SH-SY5Y (cell line): ENCODE results near the gene LRCH1.

Source experiments
- GATA2 ChIP-seq: IDR thresholded peaks from 2 replicates; pipeline ENCODE4 v1.6.1; 2011; ENCODE audit warnings: mild to moderate bottlenecking, low read depth, low read length
- GATA3 ChIP-seq: IDR thresholded peaks from 2 replicates; pipeline ENCODE4 v1.6.1; 2011; ENCODE audit warnings: low read depth, mild to moderate bottlenecking, low read length, moderate library complexity

DNA sequence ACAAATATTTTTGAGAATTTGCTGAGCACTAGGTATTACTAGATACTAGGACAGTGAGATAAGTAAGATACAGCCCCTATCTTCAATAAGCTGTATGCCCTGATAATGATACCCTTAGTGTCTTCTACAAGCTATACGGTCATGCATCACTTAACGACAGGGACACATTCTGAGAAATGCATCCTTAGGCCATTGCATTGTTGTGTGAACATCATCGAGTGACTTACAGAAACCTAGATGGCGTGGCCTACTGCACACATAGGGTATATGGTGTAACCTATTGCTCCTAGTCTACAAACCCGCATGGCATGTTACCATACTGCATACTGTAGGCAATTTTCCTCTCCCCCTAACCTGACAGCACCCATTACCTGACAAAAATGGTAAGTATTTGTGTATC is 64.9 kb downstream of the LRCH1 start:
- TF ChIP-seq GATA3 (no peak), GATA2 (no peak)
